PC-9 (cell line): ENCODE results near the gene SLC38A2.

Experiments used
- EZH2 ChIP-seq: fragments of 200-600 bp; sonication (generic); IDR thresholded peaks from 2 replicates; pipeline ENCODE4 v1.8.0; 2017; ENCODE audit warnings: antibody characterized with exemption, low read depth
- TF ChIP-seq, protein P1 (sequence below): fragments of 200-600 bp; sonication (generic); conservative IDR thresholded peaks from 2 replicates; pipeline ENCODE4 v1.6.1; 2017; ENCODE audit warnings: mixed run types, antibody characterized with exemption, mild to moderate bottlenecking, moderate library complexity

GRCh38 chr12:46374310-46374709 lies 1.7 kb upstream of the SLC38A2 start:
- TF ChIP-seq, protein P1, sequence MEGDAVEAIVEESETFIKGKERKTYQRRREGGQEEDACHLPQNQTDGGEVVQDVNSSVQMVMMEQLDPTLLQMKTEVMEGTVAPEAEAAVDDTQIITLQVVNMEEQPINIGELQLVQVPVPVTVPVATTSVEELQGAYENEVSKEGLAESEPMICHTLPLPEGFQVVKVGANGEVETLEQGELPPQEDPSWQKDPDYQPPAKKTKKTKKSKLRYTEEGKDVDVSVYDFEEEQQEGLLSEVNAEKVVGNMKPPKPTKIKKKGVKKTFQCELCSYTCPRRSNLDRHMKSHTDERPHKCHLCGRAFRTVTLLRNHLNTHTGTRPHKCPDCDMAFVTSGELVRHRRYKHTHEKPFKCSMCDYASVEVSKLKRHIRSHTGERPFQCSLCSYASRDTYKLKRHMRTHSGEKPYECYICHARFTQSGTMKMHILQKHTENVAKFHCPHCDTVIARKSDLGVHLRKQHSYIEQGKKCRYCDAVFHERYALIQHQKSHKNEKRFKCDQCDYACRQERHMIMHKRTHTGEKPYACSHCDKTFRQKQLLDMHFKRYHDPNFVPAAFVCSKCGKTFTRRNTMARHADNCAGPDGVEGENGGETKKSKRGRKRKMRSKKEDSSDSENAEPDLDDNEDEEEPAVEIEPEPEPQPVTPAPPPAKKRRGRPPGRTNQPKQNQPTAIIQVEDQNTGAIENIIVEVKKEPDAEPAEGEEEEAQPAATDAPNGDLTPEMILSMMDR = no peak
- no peak for TF ChIP-seq EZH2
